Stimulated activated CD8-positive, alpha-beta memory T cell treated with anti-CD3 and anti-CD28 coated beads, Interleukin-15, amount 100 ng/mL, for 24 hours (primary cell): ENCODE measurements around the gene KRI1.
"Not testable (repeated sequence)": the region's sequence is repeated elsewhere in the genome, so short reads cannot be mapped to it uniquely, and the experiment has no call there.

Source experiments
- DNase-seq: peaks from one replicate; pipeline ENCODE4 v3.0.0-alpha.2; 2020; ENCODE audit warnings: low read depth

KRI1 gene

GRCh38 chr19:10575011-10575716 is 9.4 kb upstream of the KRI1 start:
- no peak for DNase-seq

- no peak for DNase-seq
Measured at GRCh38 chr19:10574462-10574861, 8.7 kb upstream of the KRI1 start.

GRCh38 chr19:10573793-10574192 is 8.0 kb upstream of the KRI1 start:
- not testable (repeated sequence) for DNase-seq

DNA sequence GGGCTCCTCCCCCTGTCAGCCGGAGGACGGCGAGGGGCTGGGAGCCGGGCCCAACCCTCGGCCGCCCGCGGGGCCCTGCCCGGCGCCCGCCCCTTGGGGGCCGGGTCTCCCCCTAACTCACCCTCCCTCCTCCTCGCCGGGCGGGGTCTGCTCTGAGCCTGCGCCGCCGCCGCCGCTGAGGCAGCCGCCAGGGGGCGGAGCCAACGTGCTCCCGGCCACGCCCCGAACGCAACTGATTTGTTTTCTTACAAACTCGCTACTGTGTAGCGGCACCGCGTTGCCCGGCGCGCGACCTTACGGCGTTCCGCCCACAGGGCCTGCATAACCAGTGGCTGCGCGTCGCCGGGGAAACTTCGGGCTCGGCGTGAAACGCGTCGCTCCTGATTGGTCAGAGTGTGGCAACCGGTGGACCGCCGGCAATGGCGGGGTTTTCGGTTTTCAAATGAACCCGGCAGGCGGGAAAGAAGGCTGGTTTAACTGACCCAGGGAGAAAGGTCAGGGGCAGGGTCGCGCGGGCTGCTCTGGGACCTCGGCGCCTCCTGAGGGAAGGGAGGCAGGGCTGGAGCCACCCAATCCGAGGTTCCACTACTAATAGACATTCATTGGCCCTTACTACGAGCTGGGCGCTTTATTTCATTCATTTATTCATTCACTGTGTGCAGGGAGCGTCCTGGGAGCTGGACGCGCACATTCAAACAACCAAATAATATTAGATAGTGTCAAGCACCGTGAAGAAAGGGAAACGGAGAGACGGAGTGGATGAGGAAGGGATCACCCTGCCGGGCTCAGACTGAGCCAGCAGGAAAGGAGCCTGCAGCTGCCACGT is 3.2 kb upstream of the KRI1 start, which contains the start of gene CDKN2D:
Gene CDKN2D, minus strand, starts transcription at position 154 of the 826 bp plus-strand sequence. CDS start 326 bp downstream, outside the sequence.
- DNase-seq: peak; percentile 98

- DNase-seq: no peak
Measured at GRCh38 chr19:10568062-10568825, 2.4 kb upstream of the KRI1 start.

GRCh38 chr19:10567656-10568055 is 1.8 kb upstream of the KRI1 start:
- no peak for DNase-seq

GRCh38 chr19:10566658-10567410 is 1.0 kb upstream of the KRI1 start:
- no peak for DNase-seq

- DNase-seq: no peak
Measured at GRCh38 chr19:10566408-10566657, 523 bp upstream of the KRI1 start.

DNA sequence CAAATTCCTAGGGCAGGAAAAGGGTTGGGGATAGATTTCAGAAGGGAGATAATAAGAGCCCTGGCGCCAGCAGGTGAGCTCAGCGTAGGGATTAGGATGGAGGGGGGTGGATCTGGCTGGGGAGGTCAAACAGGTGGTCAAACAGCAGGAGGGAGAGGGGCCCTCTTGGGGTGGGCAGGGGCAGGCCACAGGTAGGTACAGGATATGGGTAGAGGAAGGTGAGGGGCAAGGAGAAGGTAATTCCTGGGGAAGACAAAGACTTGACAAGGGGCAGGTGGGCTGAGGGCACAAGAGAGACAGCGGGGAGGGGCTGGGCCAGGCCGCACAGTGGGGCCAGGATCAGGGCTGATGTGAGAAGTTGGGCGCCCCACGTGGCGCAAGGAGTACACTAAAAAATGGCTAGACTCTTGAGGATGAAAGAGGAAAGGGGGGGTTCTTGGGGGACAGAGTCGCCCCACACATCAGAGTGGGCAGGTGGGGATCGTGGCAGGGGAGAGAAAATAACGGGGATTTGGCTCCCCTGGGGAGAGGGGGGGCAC is 713 bp downstream of the KRI1 start:
- no peak for DNase-seq

DNA sequence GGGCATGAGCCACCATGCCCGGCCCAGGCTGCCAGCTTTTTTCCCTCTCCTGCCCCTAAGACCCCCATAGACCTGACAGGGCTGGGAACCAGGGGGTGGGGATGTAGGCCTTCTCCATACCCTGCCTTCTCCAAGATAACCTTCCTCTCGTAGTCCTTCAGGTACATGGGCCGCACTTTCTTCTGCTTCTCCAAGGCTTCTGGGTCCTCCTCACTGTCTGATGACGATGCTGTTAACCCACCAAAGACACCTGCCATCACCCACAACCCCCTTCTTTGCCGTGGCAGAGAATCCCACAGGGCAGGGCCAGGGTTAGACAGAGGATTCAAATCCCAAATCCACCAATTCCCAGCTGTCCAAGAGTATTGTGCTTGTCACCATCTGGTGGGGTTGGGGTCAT is 3.2 kb downstream of the KRI1 start:
- no peak for DNase-seq

GRCh38 chr19:10560154-10560553 is 5.7 kb downstream of the KRI1 start:
- DNase-seq: no peak

DNA sequence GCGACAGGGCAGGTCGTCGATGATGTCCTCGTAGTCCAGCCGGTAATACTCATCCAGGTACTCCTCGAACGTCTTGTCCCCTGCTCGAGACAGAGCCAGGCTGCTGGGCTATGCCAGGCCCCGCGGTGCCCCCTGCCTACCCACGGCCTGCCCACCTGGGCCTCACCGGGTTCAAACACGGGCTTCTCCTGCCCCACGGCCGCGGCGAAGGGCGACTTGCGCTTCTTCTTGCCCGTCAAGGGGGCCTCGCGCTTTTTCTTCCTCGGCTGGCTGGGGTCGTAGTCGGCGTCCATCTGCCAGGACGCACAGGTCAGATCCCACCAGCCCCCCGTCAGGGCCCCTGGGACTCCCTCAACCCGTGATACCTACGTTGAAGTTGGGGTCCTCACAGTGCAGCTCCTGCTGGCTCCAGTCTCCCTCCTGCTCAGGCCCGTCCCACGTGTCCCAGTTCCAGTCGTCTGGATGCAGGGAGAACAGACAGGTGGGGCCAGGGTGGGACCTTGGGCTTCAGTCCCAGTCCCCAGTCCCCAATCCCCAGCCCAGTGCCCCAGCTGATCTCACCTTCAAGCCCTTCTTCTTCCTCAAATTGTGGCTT is 8.1 kb downstream of the KRI1 start:
- no peak for DNase-seq

GRCh38 chr19:10555610-10555973 is 10.2 kb downstream of the KRI1 start:
- no peak for DNase-seq

DNA sequence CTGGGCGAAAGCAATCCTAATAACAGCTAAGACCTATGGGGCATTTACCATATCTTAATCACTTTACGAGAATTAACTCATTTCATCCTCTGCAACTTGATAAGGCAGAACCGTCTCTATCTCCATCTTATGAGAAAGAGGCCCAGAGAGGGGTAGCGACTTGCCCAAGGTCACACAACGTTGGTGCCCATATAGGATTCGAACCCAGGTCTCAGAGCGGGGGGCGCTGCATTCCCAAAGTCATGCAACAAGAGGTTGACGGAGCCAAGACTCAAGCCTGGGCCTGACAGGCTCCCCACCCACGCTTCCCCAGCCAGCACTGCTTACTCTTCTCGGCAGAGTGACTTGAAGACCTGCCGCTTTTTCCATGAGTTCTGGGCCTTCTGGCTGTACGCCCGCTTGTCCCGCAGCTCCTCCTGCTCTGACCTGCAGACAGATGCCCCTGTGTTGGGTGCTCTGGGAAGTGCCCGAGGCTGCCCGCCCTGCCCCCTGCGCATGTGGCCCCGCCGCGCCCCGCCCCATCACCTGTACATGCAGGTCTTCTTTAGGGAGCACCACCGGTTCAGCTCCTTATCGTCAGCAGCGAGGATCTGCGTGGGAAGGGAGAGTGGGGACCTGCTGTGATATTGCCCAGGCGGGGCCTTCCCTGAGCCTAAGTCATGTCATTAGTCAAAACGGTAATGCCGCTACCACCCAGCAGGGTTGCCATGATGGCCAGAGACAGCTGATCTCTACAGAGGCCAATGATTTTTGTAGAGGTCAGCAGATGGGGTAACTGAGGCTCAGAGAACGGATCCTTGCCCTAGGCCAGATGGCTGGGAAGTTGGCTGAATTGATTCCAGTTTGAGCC is 10.8 kb downstream of the KRI1 start:
- no peak for DNase-seq

DNA sequence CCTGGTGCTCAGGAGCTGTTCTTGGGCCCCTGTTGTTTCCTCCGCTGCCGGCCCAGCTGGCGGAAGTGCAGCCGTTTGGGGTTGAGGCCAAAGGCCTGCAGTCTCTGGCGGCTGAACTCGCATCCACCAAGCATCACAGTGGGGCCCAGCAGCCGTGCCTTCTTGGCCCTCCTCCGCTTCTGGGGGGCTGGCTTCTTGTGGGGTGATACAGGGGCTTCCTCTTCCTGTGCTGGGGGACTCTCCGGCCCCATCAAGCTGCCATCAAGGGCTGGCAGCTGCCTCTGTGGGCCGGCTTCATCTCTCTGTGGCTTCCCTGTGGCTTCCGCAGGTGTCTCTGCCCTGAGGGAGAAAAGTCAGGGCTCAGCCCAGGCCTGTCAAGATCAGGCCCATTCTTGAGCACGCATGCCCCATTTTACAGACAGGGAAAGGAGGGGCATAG is 11.8 kb downstream of the KRI1 start:
- no peak for DNase-seq

DNA sequence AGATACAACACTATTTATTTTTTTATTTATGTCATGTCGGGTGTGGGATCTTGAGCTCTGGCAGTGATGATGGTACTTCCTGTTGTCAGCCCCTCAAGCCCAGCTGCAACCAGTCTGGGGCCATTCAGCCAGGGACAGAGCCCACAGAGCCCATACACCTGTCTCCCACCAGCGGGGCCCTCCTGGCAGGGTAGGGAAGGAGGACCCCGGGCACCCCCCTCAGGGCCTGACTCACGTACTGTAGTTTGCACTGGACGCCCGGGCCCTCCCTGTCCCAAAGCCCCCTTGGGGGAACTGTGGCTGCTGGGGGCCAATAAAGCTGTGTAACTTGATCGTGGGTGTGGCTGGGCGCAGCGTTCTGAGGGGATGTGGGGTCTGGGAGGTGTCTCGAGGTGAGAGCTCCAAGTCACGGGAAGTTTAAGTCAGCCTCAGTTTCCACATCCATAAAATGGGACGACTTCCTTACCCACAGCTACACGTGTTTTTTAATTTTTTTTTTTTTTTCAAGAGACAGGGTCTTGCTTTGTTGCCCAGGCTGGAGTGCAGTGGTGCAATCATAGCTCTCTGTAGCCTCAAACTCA is 12.6 kb downstream of the KRI1 start:
- no peak for DNase-seq

DNA sequence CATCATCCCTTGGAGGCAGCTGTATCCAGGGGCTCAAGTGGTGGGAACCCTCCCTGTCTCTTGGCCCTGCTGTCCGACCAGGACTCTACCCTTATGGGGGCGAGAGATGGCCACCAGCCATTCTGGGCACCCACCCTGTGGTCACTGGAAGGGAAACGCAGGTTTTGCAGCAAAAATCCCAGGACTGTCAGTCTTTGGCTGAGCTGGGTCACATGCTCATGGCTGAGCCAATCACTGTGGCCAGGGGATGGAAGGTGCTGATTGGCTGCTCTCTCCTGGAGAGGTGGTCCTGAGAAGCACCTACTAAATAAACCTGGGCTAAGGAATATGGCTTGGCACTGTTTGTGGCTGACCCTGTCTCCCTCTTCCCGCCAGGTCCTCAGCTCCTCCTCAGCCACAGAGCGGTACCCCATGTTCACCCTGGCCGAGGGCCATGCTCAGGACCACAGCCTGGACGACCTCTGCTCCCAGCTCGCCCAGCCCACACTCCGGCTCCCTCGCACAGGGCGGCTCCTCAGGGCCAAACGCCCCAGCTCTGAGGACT is 13.2 kb downstream of the KRI1 start:
- no peak for DNase-seq

GRCh38 chr19:10551698-10552301 is 14.0 kb downstream of the KRI1 start:
- DNase-seq: no peak

- DNase-seq: not testable (repeated sequence)
Measured at GRCh38 chr19:10551006-10551405, 14.8 kb downstream of the KRI1 start.
